ENCODE data around the gene CUX1. TPM values are rescaled to one million over a fixed set of nuclear protein-coding genes. Genes with fewer than 3 reads are reported as not detected.
A peak's percentile ranks its signal among the peaks of the same experiment; 100 is the strongest.

CUX1 gene
- total RNA-seq, 1 experiment from 2014 or later = 47.6 TPM

GRCh38 chr7:102044984-102045673, 227.7 kb downstream of the CUX1 start:
- no peaks in the 10 kb centered on the region for H3K27me3 Mint-ChIP-seq (ENCODE audit: insufficient read depth, unreplicated experiment)
- no peak for TF ChIP-seq CTCF (IDR thresholded peaks at IDR 0.05; ENCODE audit: unreplicated experiment)
- POLR2A ChIA-PET = no interaction called here
- no peak for DNase-seq (ENCODE audit: unreplicated experiment)
- no TSS peak for BruUV-seq (replicated peaks)
- H3K4me1 Mint-ChIP-seq (ENCODE audit: insufficient read depth, unreplicated experiment) = peaks cover 7% of the 10 kb centered on the region
- no peaks in the 10 kb centered on the region for H3K9me3 Mint-ChIP-seq (ENCODE audit: unreplicated experiment)
- no peak overlapping the region for H3K27ac Mint-ChIP-seq (ENCODE audit: low read depth, unreplicated experiment)
- intact Hi-C loops (cut with micrococcal nuclease) = no loop called here
- CTCF ChIA-PET = interaction anchor here (0.6 kb wide), 2 partner anchors 77 to 145 kb away, joined by 3 read pairs; no protein-coding TSS in a partner anchor
- peaks cover 10% of the 10 kb centered on the region for H3K36me3 Mint-ChIP-seq (ENCODE audit: insufficient read depth, unreplicated experiment)
- no peak overlapping the region for H3K4me3 Mint-ChIP-seq (ENCODE audit: unreplicated experiment)

GRCh38 chr7:102045681-102046372, 228.4 kb downstream of the CUX1 start:
- Mint-ChIP-seq H3K4me1 (ENCODE audit: insufficient read depth, unreplicated experiment) (peaks cover 10% of the 10 kb centered on the region), H3K27ac (ENCODE audit: low read depth, unreplicated experiment) (no peak overlapping the region), H3K4me3 (ENCODE audit: unreplicated experiment) (no peak overlapping the region), H3K36me3 (ENCODE audit: insufficient read depth, unreplicated experiment) (peaks cover 10% of the 10 kb centered on the region), H3K27me3 (ENCODE audit: insufficient read depth, unreplicated experiment) (no peaks in the 10 kb centered on the region), H3K9me3 (ENCODE audit: unreplicated experiment) (no peaks in the 10 kb centered on the region)
- ChIA-PET CTCF (no interaction called here), POLR2A (interaction anchor here (0.6 to 1.0 kb wide), 2 partner anchors 9 to 20 kb away, joined by 3 read pairs; no protein-coding TSS in a partner anchor)
- intact Hi-C loops (cut with micrococcal nuclease) = no loop called here
- TF ChIP-seq CTCF (IDR thresholded peaks at IDR 0.05; ENCODE audit: unreplicated experiment) = no peak
- no peak for DNase-seq (ENCODE audit: unreplicated experiment)
- no TSS peak for BruUV-seq (replicated peaks)

- peaks cover 15% of the 10 kb centered on the region for H3K4me1 Mint-ChIP-seq (ENCODE audit: insufficient read depth, unreplicated experiment)
- ChIA-PET CTCF (no interaction called here), POLR2A (interaction anchor here (0.6 to 1.0 kb wide), 2 partner anchors 10 to 19 kb away, joined by 3 read pairs; no protein-coding TSS in a partner anchor)
- DNase-seq (ENCODE audit: unreplicated experiment) = peak; percentile 9
- TF ChIP-seq CTCF (IDR thresholded peaks at IDR 0.05; ENCODE audit: unreplicated experiment) = no peak
- no peaks in the 10 kb centered on the region for H3K27me3 Mint-ChIP-seq (ENCODE audit: insufficient read depth, unreplicated experiment)
- no TSS peak for BruUV-seq (replicated peaks)
- no peaks in the 10 kb centered on the region for H3K9me3 Mint-ChIP-seq (ENCODE audit: unreplicated experiment)
- H3K36me3 Mint-ChIP-seq (ENCODE audit: insufficient read depth, unreplicated experiment) = peaks cover 10% of the 10 kb centered on the region
- H3K4me3 Mint-ChIP-seq (ENCODE audit: unreplicated experiment) = no peak overlapping the region
- no peak overlapping the region for H3K27ac Mint-ChIP-seq (ENCODE audit: low read depth, unreplicated experiment)
- intact Hi-C loops (cut with micrococcal nuclease) = no loop called here
Observed at GRCh38 chr7:102046373-102047117, 229.1 kb downstream of the CUX1 start.

GRCh38 chr7:102047167-102047566, 229.7 kb downstream of the CUX1 start:
- intact Hi-C loops (cut with micrococcal nuclease) = no loop called here
- H3K4me3 Mint-ChIP-seq (ENCODE audit: unreplicated experiment) = no peak overlapping the region
- no peaks in the 10 kb centered on the region for H3K9me3 Mint-ChIP-seq (ENCODE audit: unreplicated experiment)
- ChIA-PET CTCF (no interaction called here), POLR2A (no interaction called here)
- no TSS peak for BruUV-seq (replicated peaks)
- H3K4me1 Mint-ChIP-seq (ENCODE audit: insufficient read depth, unreplicated experiment) = peaks cover 12% of the 10 kb centered on the region
- H3K27ac Mint-ChIP-seq (ENCODE audit: low read depth, unreplicated experiment) = no peak overlapping the region
- H3K27me3 Mint-ChIP-seq (ENCODE audit: insufficient read depth, unreplicated experiment) = no peaks in the 10 kb centered on the region
- H3K36me3 Mint-ChIP-seq (ENCODE audit: insufficient read depth, unreplicated experiment) = peaks cover 10% of the 10 kb centered on the region
- TF ChIP-seq CTCF (IDR thresholded peaks at IDR 0.05; ENCODE audit: unreplicated experiment) = no peak
- DNase-seq (ENCODE audit: unreplicated experiment) = no peak
